Jurkat, Clone E6-1 (cell line): Measurements from ENCODE around the gene TAGLN2.
A peak's percentile ranks its signal among the peaks of the same experiment; 100 is the strongest.
"Not testable (repeated sequence)": the region's sequence is repeated elsewhere in the genome, so short reads cannot be mapped to it uniquely, and the experiment has no call there.

Source experiments
- DNase-seq: peaks from one replicate; pipeline ENCODE4 v3.0.0-alpha.2; 2011; ENCODE audit warnings: low read depth, low spot score
- H3K4me3 ChIP-seq: 2 replicates; pipeline ENCODE4 v1.5.1; 2011; ENCODE audit warnings: mild to moderate bottlenecking, low read length, control low read depth, moderate library complexity

The TAGLN2 gene

DNA sequence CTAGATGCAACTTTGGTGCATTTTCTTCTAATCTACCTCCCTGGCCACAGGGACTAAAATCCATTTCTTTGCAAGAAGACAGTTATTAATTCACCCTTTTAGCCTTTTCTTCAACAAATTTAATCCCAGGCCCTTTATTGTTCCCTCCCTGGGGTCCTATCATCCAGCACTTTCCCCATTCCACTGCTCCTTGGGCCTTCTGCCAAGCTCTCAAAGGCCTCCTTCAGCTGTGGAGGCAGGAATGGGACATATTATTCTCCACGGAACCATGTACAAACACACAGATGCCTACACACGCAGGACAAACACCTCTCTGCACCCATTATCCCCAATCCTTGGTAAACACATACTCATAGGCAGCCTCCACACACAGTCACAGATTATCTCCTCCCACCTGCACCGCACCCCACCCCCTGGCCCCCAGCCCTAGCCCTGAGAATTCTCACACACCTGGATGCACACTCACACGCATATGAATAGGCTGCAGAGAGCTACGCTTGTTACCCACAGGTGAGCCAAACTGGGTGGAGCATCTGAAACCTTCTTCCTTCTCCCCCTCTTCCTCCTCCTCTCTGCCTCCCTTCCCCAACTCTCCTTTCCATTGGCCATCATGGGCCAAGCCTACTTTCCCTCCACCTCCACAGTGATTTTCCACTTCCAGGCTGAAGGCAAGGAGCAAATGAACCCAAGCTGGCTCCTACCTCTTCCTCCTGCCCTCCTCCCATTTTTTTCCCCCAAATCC lies 11.7 kb downstream of the TAGLN2 start:
- no peak for DNase-seq
- H3K4me3 ChIP-seq: no peak overlapping the region

DNA sequence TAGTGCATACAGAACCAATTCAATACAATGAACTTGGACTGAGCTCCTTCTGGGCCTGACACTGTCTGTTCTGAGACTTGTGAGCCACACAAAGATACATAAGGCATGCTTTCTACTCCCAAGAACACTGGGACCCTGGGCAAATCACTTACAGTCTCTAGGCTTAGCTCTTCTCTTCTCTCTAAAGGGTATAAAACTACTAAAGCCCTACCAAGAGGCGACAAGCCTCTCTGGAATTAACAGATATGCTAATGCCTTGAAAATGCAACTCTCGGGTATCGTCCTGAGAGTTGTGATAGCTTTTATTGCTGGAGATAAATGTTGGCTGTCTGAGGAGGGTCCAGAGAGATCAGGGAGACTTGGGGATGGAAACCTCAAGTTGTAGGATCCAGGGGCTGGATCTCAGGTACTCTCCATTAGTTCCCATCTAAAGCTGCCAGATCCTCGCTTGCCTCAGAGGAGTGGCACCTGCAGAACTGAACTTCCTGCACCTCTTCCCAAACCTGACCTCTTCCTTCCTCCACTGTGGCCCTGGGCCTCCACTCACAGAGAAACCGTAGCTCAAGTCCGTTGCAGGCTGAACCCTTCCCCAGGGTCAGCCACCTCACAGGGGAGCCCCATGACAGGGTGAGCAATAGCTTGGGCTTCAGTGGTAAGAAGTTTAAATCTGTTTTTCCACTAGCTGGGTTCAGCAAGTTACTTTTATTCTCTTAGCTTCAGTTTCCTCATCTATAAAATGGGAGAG lies 13.8 kb downstream of the TAGLN2 start:
- no peak for DNase-seq

DNA sequence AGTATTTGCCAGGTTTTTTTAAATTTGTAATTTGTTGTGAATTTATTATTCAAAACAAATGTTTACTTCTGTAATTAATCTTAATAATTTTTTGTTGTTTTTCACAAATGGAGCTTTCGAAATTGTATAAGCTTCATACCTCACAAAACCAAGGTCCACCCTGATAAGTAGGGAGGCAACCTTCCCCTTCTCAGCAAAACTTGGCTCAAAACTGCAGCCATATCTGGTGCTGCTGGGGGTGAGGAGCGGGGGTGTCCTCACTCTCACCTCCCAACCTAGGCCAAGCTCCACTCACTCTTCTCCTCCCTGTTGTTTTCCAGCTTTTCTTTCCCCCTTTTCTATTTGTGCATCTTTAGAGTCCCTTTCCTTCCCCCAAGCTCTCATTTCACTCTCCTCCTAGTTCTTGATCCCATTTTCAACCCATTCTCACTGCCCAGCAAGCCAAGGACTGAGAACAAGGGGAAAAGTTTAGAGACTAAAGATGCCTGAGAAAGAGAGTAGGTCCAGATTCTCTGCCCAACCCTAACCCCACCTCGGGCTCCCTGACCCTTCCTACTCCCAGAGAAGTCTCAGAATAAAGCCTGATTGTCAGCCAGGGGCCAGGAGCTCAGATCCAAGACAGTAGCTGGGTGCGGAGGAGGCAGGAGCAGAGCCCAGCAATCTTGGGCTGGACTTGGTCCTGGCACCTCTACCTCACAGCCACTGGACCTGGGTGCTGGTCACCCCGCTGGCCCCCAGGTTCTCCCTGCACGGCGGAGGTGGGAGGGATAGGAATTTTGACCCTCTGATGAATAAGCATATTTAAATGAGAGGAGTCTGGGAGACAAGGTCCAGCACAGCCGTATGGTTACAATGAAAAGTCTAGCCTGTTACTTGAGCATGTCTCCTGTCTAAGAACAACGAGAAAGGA lies 17.0 kb downstream of the TAGLN2 start:
- H3K4me3 ChIP-seq: no peak overlapping the region
- no peak for DNase-seq

More for the DNA sequence above, 13.8 kb downstream of the TAGLN2 start:
- no peak overlapping the region for H3K4me3 ChIP-seq

DNA sequence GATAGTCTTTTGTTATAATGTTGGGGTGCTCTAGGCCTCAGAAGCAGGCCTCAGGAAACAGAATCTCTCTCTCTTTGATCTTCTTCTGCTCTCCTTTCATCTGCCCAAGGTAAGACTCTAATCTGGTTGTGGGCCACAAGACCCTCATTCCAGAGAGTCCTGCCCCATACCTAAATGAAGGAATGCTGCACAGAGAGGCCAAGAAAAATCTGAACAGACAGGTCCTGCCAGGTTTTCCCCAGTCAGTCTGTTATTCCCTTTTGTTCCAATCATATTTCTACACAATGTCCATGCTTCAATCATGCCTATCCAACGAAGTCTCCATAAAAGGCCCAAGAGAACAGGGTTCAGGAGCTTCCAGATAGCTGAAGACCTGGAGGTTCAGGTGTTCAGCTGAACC lies 18.3 kb downstream of the TAGLN2 start:
- no peak for DNase-seq
- H3K4me3 ChIP-seq: no peak overlapping the region

DNA sequence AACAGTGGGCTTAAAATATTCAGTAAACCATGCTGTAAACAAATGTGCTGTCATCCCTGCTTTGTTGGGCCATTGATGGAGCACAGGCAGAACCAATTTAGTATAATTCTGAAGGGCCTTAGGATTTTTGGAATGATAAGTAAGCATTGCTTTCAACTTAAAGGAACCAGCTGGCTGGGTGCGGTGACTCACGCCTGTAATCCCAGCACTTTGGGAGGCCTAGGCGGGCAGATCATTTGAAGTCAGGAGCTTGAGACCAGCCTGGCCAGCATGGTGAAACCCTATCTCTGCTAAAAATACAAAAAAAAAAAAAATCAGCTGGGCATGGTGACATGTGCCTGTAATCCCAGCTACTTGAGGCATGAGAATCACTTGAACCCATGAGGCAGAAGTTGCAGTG lies 21.3 kb downstream of the TAGLN2 start:
- not testable (repeated sequence) for H3K4me3 ChIP-seq, DNase-seq

DNA sequence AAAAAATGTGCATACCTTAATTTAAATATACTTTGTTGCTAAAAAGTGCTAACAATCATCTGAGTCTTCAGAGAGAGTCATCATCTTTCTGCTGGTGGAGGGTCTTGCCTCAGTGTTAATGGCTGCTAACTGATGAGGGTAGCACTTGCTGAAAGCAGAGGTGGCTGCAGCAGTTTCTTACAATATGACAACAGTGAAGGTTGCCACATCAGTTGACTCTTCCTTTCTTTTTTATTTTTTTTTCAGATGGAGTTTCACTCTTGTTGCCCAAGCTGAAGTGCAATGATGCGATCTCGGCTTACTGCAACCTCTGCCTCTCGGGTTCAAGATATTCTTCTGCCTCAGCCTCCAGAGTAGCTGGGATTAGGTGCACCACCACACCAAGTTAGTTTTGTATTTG lies 22.8 kb downstream of the TAGLN2 start:
- no peak overlapping the region for H3K4me3 ChIP-seq
- DNase-seq: no peak

DNA sequence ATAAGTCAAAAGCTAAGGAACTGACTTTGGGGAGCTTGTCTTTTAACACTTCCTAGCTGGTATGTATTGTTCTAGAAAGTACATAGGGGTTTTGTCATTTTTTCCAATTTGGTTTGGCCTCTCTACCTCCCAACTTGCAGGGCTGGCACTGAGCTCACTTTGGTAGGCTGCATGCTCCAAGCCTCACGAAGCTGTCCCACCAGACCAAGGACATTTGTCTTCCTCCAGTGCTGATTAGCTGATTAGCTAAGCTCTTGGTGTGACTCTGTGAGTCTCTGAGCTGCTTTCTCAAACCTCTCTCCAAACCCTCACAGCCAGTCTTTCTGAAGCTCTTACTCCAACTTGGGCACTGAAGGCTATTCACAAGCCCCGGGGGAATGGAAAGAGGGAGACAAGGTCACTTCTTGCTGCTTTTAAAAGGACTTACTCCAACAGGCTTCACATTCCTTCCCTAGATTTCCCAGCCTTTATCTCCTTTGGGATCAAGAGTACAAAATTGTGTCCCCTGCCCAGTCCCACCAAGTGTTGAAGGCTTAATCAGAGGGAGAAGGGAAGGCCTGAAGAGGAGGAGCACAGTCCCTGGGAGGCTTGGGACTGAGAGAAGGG lies 24.4 kb downstream of the TAGLN2 start:
- no peak overlapping the region for H3K4me3 ChIP-seq
- DNase-seq: no peak

DNA sequence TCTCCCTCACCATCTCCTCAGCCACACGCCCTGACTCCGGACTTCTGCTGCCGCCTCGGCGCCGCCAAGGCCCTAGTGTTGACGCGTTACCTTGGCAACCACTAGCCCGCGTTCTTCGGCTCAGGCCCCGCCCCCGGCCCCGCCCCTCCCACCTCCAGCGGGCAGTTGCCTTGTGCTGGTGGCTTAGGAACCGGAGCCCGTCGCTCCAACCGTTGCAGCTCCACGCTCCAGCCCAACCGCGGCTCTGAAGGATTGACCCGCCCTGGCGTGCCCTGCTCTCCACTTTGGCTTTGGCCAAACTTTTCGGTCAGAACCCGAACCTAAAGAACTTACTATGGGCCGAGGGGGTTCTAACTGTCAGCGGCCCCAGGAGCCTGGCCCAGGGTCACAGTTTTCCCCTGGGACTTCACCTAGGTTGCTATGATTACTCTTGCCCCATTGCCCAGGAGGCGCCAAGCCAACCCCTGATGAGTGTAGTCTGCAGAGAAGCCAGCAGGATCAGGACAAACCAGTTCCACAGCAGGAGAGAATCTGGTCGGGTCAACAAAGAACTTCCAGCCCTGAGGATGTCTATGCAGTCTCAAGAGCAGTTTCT lies 25.1 kb downstream of the TAGLN2 start, which contains the start of gene CFAP45:
CFAP45 (minus strand) TSS at position 80 of the 595 bp plus-strand sequence; CDS start at position 13, 67 bp downstream.
- DNase-seq: no peak
- H3K4me3 ChIP-seq: no peak within 1 kb of the TSS

DNA sequence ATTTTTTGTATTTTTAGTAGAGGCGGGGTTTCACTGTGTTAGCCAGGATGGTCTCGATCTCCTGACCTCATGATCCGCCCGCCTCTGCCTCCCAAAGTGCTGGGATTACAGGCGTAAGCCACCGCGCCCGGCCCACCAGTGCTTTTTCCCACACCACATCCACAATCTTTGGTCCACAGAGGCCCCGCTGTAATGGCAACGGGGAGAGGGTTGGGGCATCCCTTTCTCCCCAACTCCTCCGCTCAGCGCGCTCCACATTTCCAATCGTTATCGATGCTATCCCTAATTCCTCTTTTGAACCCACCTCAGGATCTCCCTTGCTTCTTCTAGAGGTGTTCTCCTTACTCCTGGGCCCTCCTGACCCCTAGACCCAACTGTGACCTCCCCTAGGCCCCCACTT lies 25.7 kb downstream of the TAGLN2 start:
- not testable (repeated sequence) for DNase-seq, H3K4me3 ChIP-seq

DNA sequence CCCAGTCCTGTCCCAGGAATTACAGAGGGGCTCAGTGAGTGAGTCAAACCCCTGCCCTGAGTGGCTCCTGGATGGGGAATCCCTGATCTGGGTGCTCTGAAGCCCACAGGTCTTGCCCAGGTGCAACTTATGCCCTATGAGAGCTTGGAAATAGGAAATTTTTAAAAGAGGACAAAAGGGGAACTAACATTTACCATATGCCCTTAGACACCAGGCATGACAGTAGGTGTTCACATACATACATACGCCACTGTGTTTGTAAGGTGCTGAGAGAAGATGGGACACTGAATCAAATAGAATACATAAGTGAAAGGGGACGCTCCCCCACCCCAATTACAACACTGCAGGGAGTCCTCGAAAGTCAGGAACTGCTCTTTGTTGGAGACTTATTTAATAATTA lies 26.8 kb downstream of the TAGLN2 start:
- no peak for DNase-seq
- no peak overlapping the region for H3K4me3 ChIP-seq

DNA sequence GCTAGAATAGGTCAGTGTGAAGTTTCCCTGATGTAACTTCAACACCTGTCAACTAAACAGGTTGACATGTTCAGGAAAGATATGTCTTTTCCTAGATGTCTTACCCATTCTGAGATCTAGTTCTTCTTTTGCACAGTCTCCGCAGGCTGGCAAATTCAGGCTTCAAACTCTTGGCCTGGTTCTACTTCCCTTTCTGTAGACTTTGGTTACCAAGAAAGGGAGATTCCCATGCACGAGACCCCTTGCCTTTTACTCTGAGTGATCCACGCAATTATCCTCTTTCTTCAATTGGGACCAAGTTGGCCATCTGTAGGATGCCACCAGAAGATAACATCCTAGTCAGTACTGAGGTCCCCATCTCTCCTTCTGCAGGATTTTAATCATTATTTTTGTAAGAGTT lies 27.3 kb downstream of the TAGLN2 start:
- no peak for DNase-seq
- H3K4me3 ChIP-seq: no peak overlapping the region

DNA sequence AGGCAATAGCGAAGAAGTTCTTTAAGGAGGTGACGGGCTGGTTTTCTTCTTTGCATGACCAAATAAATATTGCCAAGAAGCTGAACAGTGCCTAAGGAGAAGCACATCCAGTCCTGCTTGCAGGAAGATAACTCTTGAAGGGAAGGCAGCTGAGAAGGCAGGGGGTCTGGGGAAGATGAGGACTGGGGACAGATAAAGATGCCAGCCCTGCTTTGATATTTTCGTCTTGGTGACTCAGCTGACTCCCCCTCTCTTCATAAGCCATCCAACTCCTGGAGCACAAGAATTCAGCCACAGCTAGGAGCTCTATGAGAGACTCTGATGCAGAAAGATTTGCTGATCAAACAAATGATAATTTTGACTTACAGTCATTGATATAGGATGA lies 28.8 kb downstream of the TAGLN2 start:
- no peak overlapping the region for H3K4me3 ChIP-seq
- no peak for DNase-seq

DNA sequence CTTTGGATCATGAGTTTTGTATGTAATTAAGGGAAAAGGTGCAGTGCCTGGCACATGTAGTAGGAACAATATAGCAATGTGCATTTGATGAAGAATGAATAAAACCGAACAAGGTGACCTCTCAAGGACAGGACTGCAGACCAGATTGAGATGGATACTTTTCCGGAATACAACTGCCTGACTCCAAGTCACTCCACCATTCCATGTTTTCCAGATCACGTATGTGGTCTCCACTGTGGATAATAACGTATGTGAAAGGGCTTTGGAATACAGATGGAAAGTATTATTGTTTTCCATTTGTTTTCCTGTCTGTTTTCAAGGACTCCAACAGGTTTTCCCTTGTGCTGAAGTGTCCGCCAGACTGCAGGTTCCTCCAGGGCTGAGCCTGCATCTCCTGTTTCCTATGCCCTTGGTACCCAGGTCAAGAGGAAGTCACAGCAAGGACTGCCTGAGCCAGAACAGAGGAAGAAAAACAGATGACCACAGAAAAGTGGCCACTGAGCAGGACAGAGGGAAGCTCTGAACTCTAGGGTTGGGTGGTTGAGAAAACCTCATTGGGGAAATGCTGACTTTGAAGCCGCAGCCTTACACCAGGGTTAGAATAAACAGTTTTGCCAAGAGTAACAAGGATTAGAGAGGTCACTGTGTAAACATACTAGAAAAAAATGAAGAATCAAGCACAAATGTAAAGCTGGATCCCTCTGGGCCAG lies 29.3 kb downstream of the TAGLN2 start:
- DNase-seq: no peak
- H3K4me3 ChIP-seq: no peak overlapping the region

DNA sequence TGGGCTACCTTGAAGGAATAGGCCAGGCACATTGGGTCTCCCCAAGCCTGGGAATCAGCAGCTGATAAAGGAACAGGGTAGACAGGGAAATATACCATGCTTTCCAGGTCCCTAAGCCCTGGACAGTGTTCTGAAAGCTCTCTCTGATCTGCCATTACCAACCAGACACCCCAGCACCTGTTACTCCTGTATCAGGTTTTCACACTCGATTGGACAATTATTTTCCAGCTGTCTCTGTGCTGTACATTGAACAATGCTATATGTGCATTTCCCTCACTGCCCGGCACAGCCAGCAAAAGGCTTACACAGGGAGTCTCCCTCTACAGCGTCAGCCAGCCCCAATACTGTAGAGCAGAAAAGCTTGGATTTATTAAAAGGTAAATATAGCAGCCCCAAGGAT lies 30.0 kb downstream of the TAGLN2 start:
- DNase-seq: no peak
- H3K4me3 ChIP-seq: no peak overlapping the region

DNA sequence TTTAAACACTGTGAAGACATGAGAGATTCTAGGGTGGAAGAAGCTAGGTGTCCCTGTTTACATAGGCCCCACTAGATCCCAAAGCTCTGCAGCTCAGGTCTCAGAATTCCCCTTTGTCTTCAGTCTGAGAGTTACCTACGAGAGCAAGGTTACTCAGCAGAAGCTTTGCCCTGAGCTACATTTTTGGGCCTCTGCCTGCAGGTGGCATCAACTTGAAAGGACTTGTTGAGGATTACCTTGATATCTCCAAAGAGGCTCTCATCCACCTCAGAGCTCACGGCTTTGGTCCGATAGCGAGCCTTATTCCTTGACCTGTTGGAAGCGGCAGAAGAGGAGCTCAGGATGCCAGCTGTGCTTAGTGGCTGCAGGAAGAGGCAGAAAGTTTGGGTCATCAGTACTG lies 32.4 kb downstream of the TAGLN2 start:
- no peak for DNase-seq
- H3K4me3 ChIP-seq: no peak overlapping the region

DNA sequence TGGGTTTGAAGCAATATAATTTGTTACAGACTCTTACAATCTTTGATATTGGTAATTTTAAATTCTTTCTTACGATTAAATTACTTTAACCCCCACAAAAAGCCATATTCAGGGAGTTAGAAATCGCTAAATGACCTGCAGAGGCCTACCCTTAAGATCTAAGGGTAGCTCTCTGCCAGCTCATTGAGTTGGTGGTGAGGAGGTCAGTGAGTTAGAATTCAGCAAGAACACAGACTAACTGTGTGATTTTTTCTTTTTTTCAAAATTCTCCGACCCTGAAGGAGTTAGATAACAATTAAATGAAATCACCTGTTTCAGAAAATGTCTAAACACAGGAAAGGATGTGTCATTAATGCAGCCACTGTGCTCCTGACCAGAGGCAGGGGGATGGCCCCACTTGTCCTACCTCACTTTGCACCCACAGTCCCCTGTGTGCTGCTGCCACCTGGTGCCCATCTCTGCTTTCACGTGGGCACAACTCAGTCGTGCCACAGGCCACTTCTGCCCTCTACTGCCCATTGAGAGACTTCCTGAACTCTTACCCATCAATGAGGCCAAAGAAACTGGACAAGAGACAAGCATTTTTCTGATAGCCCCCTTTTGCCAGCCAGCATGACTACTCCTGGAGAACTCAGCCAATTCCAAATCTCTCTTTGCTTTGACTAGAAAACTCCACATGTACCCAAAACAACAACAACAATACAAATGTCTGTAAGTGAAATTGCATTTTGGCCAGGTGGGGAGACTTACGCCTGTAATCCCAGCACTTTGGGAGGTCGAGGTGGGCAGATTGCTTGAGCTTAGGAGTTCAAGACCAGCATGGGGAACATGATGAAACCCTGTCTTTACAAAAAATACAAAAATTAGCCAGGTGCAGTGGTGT lies 33.8 kb downstream of the TAGLN2 start:
- H3K4me3 ChIP-seq: no peak overlapping the region
- DNase-seq: peak; percentile 69

DNA sequence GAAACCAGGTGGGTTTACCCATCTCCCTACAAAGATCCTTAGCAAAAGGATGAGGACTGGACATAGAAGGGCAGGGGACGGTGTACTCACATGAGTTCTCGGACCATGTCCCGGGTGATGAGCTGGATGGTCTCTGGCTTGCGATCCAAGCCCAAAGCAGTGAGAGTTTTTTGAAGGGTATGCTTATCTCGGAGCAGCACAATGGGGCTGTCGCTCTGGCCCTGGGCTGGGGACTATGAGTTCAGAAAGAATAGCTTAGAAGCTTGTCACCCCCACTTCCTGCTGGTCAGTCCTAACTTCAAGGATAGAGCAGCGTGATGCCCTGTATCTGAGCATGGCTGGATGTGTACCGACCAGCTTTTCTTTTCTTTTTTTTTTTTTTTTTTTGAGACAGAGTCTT lies 34.9 kb downstream of the TAGLN2 start:
- H3K4me3 ChIP-seq: no peak overlapping the region
- no peak for DNase-seq
